Prostate gland (tissue), 2 donors: ENCODE data around the gene AGER. TPM values are rescaled to one million over a fixed set of nuclear protein-coding genes. Genes with fewer than 3 reads are reported as not detected.
"Not testable (repeated sequence)": the region's sequence is repeated elsewhere in the genome, so short reads cannot be mapped to it uniquely, and the experiment has no call there.

Experiments
- DNase-seq: peaks from one replicate; pipeline ENCODE4 v3.0.0-alpha.2; 2019; ENCODE audit warnings: low spot score
- H3K27ac ChIP-seq, 2 donors: fragments of 200-600 bp; sonication (generic); 2 replicates each; pipeline ENCODE4 v1.5.1; 2017 to 2019
- H3K27me3 ChIP-seq: fragments of 200-600 bp; sonication (generic); replicated peaks from 2 replicates; pipeline ENCODE4 v1.5.1; 2019; ENCODE audit not compliant: insufficient read depth
- H3K36me3 ChIP-seq, 2 donors: fragments of 200-600 bp; sonication (generic); 1 replicate in 1 of 2; 2 replicates in 1 of 2; pipeline versions ENCODE4 v1.5.1 to v1.8.1; 2017 to 2019
- H3K4me1 ChIP-seq: fragments of 200-600 bp; sonication (generic); replicated peaks from 2 replicates; pipeline ENCODE4 v1.5.1; 2019
- H3K4me3 ChIP-seq, 2 donors: fragments of 200-600 bp; sonication (generic); 2 replicates each; pipeline ENCODE4 v1.5.1; 2017 to 2019
- H3K9me3 ChIP-seq: fragments of 200-600 bp; sonication (generic); 2 replicates; pipeline ENCODE4 v1.5.1; 2017
- CTCF ChIP-seq, 4 experiments: fragments of 200-600 bp in 2 of 4; fragments of 450-650 bp in 2 of 4; sonication (generic) in 2 of 4; IDR thresholded peaks; 1 replicate in 3 of 4; 2 replicates in 1 of 4; pipeline ENCODE4 v1.5.1; 2016 to 2019; ENCODE audit warnings: antibody characterized with exemption in 4 of 4, mild to moderate bottlenecking in 2 of 4, moderate library complexity in 2 of 4
- POLR2A ChIP-seq: fragments of 450-650 bp; IDR thresholded peaks from one replicate; pipeline ENCODE4 v1.6.1; 2016; ENCODE audit warnings: antibody characterized with exemption, mild to moderate bottlenecking
- POLR2AphosphoS5 ChIP-seq: sonication (generic); formaldehyde crosslinking; IDR thresholded peaks from one replicate; pipeline ENCODE4 v1.6.1; 2017; ENCODE audit warnings: antibody characterized with exemption
- WGBS: methylation state at CpG from one replicate; pipeline ENCODE4 v1.1.5; 2018; 5-methylcytosine and 5-hydroxymethylcytosine counted together
- intact Hi-C: fragments of 100-400 bp; cut with DNase I; formaldehyde crosslinking; loops from one replicate; pipeline ENCODE4 v1.14.2; 2022
- total RNA-seq, 2 donors: library from RNA; depleted of rRNA; stranded (reverse); fragments of >200 nt; gene quantifications; one replicate each; pipeline ENCODE4 v1.1.0, GENCODE V29; 2016

Gene AGER
- total RNA-seq, 2 donors from 2014 or later, result 3.3 to 3.8 TPM

GRCh38 chr6:32189069-32189741 lies 5.2 kb upstream of the AGER start:
- intact Hi-C loops, result no loop called here
- TF ChIP-seq POLR2A (no peak), POLR2AphosphoS5 (no peak), CTCF (IDR thresholded peaks at IDR 0.05) (no peak)
- 1% methylated on average over 10 of the region's 10 CpGs for WGBS
- DNase-seq, result no peak
- no peaks in the 10 kb centered on the region for H3K27me3 ChIP-seq
- no peaks in the 10 kb centered on the region for H3K4me1 ChIP-seq
- no peaks in the 10 kb centered on the region for H3K36me3 ChIP-seq
- peak overlapping the region; percentile 74 to 79 for H3K4me3 ChIP-seq
- H3K27ac ChIP-seq, result peak overlapping the region; percentile 91 to 98
- no peaks in the 10 kb centered on the region for H3K9me3 ChIP-seq

GRCh38 chr6:32188381-32189068 lies 4.5 kb upstream of the AGER start:
- DNase-seq, result no peak
- no peaks in the 10 kb centered on the region for H3K4me1 ChIP-seq
- H3K9me3 ChIP-seq, result no peaks in the 10 kb centered on the region
- peak overlapping the region; percentile 91 to 98 for H3K27ac ChIP-seq
- TF ChIP-seq POLR2A (no peak), CTCF (IDR thresholded peaks at IDR 0.05) (no peak), POLR2AphosphoS5 (no peak)
- intact Hi-C loops, result no loop called here
- no peaks in the 10 kb centered on the region for H3K27me3 ChIP-seq
- H3K4me3 ChIP-seq, result peak overlapping the region; percentile 74 to 79
- H3K36me3 ChIP-seq, result no peaks in the 10 kb centered on the region
- 9% methylated on average over 13 of the region's 13 CpGs for WGBS

GRCh38 chr6:32187725-32188380 lies 3.8 kb upstream of the AGER start:
- H3K9me3 ChIP-seq, H3K4me1 ChIP-seq, intact Hi-C loops, DNase-seq, H3K36me3 ChIP-seq, H3K27me3 ChIP-seq: not testable (repeated sequence)
- Histone ChIP-seq H3K27ac (peak overlapping the region; percentile 91 to 98), H3K4me3 (peak overlapping the region in 1 of 2 donors; percentile 79)
- 56% methylated on average over 18 of the region's 18 CpGs for WGBS

- DNase-seq, result no peak
- TF ChIP-seq POLR2A, result no peak
- Histone ChIP-seq H3K27me3 (no peaks in the 10 kb centered on the region), H3K36me3 (peaks cover 0 to 5% of the 10 kb centered on the region in 2 donors), H3K4me1 (no peaks in the 10 kb centered on the region), H3K27ac (peak overlapping the region; percentile 48 to 98), H3K4me3 (no peak overlapping the region), H3K9me3 (no peaks in the 10 kb centered on the region)
- intact Hi-C loops, result no loop called here
- 65% methylated on average over 12 of the region's 12 CpGs for WGBS
Measured at GRCh38 chr6:32187009-32187709, 3.1 kb upstream of the AGER start.

- H3K4me1 ChIP-seq, H3K4me3 ChIP-seq, DNase-seq, intact Hi-C loops, H3K27me3 ChIP-seq, H3K9me3 ChIP-seq, H3K36me3 ChIP-seq: not testable (repeated sequence)
- H3K27ac ChIP-seq, result peak overlapping the region; percentile 48 to 98
- WGBS, result 61% methylated on average over 10 of the region's 10 CpGs
Measured at GRCh38 chr6:32186151-32186840, 2.2 kb upstream of the AGER start.

GRCh38 chr6:32185681-32186131 lies 1.7 kb upstream of the AGER start:
- peak; percentile 42 for TF ChIP-seq POLR2AphosphoS5
- H3K27me3 ChIP-seq, H3K36me3 ChIP-seq, intact Hi-C loops, H3K9me3 ChIP-seq, H3K4me1 ChIP-seq, H3K4me3 ChIP-seq: not testable (repeated sequence)
- WGBS, result 9% methylated on average over 11 of the region's 11 CpGs
- peak overlapping the region; percentile 48 to 98 for H3K27ac ChIP-seq
- peak; percentile 74 for DNase-seq
